Dendritic cell treated with granulocyte-macrophage colony-stimulating factor and Interleukin-4, amounts not matched to agents 40 ng/mL and 50 ng/mL, for 4 days (primary cell): ENCODE results near the gene ZNF280D.

Source experiments
- H3K27ac Mint-ChIP-seq: one replicate; pipeline ENCODE4 v1.8.0; 2022; ENCODE audit warnings: mild to moderate bottlenecking, mixed read lengths
- H3K27me3 Mint-ChIP-seq: one replicate; pipeline ENCODE4 v1.8.0; 2022; ENCODE audit warnings: mild to moderate bottlenecking, mixed read lengths
- H3K36me3 Mint-ChIP-seq: one replicate; pipeline ENCODE4 v1.8.0; 2022; ENCODE audit warnings: low read depth, mixed read lengths
- H3K4me1 Mint-ChIP-seq: one replicate; pipeline ENCODE4 v1.8.0; 2022; ENCODE audit warnings: low read depth, mixed read lengths
- H3K4me3 Mint-ChIP-seq: one replicate; pipeline ENCODE4 v1.8.0; 2022; ENCODE audit warnings: mild to moderate bottlenecking, moderate library complexity, mixed read lengths
- H3K9me3 Mint-ChIP-seq: one replicate; pipeline ENCODE4 v1.8.0; 2022; ENCODE audit warnings: mixed read lengths
- intact Hi-C: fragments of 100-400 bp; cut with micrococcal nuclease; formaldehyde crosslinking; loops from one replicate; pipeline ENCODE4 v1.15.0; 2022

ZNF280D gene

DNA sequence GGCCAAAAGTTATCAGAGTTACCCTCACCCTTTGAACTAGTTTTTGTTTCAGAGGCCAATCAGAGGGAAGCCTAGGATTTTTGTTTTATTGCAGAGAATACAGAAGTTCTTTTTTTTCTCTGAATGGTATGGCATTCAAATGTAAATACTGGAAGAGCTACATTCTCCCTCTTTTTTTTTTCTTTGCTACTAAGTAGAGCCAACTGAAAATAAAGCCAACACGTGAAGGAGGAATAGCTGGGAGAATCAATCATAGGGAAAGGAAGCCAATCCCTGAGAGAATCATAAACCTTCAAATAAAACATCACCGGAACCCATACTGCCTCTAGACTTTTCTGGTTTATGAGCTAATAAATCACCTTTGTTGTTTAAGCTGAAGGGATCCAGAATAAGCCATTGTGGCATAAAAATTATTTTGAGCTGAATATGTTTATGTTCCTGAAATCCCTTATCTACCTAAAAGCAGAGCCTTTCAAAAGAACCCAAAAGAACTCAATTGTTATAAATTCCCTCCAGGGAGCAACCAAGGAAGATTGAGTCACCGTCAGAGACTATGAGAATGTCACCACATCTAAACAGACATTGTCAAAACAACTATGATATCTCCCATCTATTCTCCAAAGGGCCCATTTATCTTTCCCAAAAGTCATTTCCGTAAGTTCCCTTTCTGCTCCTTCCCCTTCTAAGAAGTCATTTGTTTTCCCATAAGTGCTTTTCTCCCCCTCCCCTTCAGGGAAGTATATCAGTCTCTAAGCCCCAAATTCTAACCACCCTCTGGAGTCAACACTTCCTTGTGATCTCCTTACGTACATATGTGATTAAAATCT is 3.8 kb upstream of the ZNF280D start:
- Mint-ChIP-seq H3K36me3 (peaks cover 7% of the 10 kb centered on the region), H3K27me3 (peaks cover 5% of the 10 kb centered on the region), H3K27ac (no peak overlapping the region), H3K4me3 (no peak overlapping the region), H3K4me1 (peaks cover 6% of the 10 kb centered on the region), H3K9me3 (peaks cover 7% of the 10 kb centered on the region)
- intact Hi-C loops = no loop called here

DNA sequence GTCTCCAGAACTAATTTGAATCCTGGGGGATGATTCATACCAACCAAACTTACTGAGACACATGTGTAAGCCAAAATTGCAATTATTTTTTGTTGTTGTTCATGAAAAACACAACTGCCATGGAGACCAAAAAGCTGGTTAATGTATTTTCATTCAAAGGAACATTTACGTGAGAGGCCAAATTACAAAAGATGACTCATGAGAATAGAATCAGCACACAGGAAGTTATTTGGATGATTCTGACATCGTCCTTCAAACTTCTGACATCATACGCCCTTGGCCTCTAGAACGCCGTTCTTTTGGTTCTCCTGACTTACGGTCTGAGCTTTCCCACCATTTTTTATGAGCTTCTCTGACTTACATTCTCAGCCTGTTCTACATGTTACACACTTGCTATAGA is 3.0 kb upstream of the ZNF280D start:
- peaks cover 5% of the 10 kb centered on the region for H3K27me3 Mint-ChIP-seq
- H3K27ac Mint-ChIP-seq = no peak overlapping the region
- intact Hi-C loops = no loop called here
- H3K4me1 Mint-ChIP-seq = peaks cover 11% of the 10 kb centered on the region
- peaks cover 7% of the 10 kb centered on the region for H3K9me3 Mint-ChIP-seq
- peaks cover 8% of the 10 kb centered on the region for H3K36me3 Mint-ChIP-seq
- no peak overlapping the region for H3K4me3 Mint-ChIP-seq

DNA sequence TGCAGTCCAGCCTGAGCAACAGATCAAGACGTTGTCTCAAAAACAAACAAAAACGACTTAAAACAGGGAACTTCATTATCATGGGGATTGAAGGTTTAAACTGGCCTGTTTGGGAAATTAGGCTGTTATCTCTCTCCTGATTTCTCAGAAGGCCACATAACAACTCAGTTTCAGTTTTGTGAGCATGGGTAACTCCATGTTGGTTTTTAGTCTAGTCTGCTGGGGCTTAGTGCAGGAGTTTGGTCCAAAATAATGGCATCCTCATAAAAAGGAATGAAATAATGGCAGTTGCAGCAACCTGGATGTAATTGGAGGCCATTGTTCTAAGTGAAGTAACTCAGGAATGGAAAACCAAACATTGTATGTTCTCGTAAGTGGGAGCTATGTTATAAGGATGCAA is 2.3 kb upstream of the ZNF280D start:
- H3K4me3 Mint-ChIP-seq = no peak overlapping the region
- intact Hi-C loops = no loop called here

DNA sequence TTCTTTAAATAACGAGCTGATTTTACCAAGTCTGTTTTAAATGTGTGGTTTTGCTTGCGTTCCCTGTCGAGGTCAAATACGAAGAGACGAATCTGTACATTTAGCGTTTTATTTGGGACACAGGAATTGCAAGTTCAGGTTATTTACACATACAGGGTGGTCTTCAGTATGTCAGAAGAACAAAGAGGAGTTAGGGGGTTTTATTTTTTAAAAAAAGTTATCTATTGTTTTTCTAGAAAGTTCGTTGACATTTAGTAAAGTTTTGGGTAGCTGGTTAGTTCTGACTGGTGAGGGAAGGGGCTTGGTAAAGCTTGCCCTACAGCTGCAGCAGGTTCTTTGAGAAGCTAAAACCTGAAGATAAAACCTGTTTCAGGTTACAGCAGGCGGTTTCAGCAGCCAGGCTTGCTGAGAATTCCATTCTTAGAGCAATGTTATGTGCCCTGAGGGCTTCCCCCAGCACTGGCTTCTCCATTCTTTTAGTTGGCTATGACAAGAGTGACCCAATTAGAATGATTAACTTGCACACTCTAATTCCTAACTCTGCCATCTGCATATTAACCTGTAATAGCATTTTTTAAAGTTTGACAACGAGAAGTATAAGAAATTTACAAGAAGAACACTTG is 815 bp upstream of the ZNF280D start:
- peaks cover 5% of the 10 kb centered on the region for H3K27me3 Mint-ChIP-seq
- peak overlapping the region; percentile 92 for H3K4me3 Mint-ChIP-seq
- peak overlapping the region; percentile 95 for H3K27ac Mint-ChIP-seq
- H3K9me3 Mint-ChIP-seq = no peaks in the 10 kb centered on the region
- intact Hi-C loops = no loop called here
- H3K4me1 Mint-ChIP-seq = peaks cover 26% of the 10 kb centered on the region
- H3K36me3 Mint-ChIP-seq = peaks cover 18% of the 10 kb centered on the region

More for the DNA sequence above, 2.3 kb upstream of the ZNF280D start:
- Mint-ChIP-seq H3K36me3 (peaks cover 15% of the 10 kb centered on the region), H3K27ac (no peak overlapping the region), H3K9me3 (peaks cover 5% of the 10 kb centered on the region), H3K4me1 (peaks cover 18% of the 10 kb centered on the region), H3K27me3 (peaks cover 5% of the 10 kb centered on the region)

DNA sequence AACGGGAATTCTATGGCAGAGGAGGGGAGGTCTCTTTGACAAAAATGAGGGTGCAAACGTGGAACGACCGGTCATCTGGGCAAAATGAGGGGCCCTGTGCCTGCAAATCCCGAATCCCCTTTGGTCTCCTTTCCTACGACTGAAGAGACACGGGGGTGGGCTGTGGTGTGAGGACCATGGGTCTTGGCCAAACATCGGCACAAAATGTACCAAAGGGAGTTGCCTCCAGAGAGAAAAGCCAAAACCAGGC is 498 bp downstream of the ZNF280D start:
- peak overlapping the region; percentile 92 for H3K4me3 Mint-ChIP-seq
- intact Hi-C loops = no loop called here

DNA sequence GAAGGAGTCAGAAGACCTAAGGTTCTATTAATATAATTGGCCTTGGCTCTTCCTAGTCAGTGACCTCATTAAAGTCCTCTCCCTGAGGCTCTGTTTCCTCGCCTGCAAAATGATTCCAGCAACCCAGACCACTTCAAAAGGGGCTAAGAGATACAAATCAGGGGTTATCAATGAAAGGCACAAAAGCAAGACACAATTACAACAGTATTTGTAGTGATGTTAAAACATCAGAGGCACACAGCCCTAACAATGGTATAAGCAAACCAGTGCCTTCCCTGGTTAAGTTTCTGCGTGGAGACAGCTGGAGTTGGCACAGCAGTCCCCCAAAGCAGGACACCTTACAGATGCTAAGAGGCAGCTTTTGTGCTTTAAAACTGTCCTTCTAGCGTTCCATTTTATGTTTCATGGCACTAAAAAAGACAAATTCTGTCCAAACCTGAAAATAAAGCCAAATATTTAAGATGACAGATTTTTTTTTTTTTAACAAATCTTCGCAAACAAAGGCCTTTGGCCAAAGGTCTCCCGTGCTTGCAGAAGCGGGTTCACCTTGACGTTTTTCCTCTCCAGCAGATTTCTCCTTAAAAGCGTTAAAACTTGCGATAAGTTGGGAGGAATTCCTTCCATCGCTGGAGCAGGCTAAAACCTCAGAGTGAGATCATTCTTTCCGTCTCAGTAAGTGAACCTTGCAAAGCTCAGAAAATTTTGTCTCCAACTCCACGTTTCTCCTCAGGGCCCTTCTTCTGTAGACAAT is 999 bp downstream of the ZNF280D start:
- Mint-ChIP-seq H3K4me3 (peak overlapping the region; percentile 92), H3K9me3 (no peaks in the 10 kb centered on the region), H3K4me1 (peaks cover 31% of the 10 kb centered on the region), H3K36me3 (peaks cover 20% of the 10 kb centered on the region), H3K27ac (peak overlapping the region; percentile 95), H3K27me3 (peaks cover 5% of the 10 kb centered on the region)
- intact Hi-C loops = no loop called here

More for the DNA sequence above, 498 bp downstream of the ZNF280D start:
- H3K9me3 Mint-ChIP-seq = no peaks in the 10 kb centered on the region
- peak overlapping the region; percentile 95 for H3K27ac Mint-ChIP-seq
- peaks cover 5% of the 10 kb centered on the region for H3K27me3 Mint-ChIP-seq
- peaks cover 29% of the 10 kb centered on the region for H3K4me1 Mint-ChIP-seq
- peaks cover 18% of the 10 kb centered on the region for H3K36me3 Mint-ChIP-seq

DNA sequence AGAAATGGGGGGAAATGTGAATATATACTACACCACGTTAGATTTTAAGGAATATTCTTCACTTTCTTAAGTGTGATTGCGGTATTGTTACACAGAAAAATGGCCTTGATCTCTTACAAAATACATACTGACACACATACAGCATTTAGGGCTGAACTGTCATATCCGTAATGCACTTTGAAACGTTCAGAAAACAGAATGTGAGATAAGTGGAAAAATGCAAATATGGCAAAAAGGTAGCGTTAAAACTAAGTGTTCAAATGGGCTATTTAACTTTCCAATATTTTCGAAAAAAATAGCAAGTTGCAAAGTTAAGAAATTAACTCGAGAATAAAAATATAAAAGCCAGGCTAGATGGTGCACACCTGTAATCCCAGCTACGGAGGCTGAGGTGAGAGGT is 1.8 kb downstream of the ZNF280D start:
- peak overlapping the region; percentile 92 for H3K4me3 Mint-ChIP-seq
- H3K9me3 Mint-ChIP-seq = no peaks in the 10 kb centered on the region
- H3K27me3 Mint-ChIP-seq = peaks cover 5% of the 10 kb centered on the region
- H3K36me3 Mint-ChIP-seq = peaks cover 26% of the 10 kb centered on the region
- intact Hi-C loops = no loop called here
- peaks cover 39% of the 10 kb centered on the region for H3K4me1 Mint-ChIP-seq
- no peak overlapping the region for H3K27ac Mint-ChIP-seq

DNA sequence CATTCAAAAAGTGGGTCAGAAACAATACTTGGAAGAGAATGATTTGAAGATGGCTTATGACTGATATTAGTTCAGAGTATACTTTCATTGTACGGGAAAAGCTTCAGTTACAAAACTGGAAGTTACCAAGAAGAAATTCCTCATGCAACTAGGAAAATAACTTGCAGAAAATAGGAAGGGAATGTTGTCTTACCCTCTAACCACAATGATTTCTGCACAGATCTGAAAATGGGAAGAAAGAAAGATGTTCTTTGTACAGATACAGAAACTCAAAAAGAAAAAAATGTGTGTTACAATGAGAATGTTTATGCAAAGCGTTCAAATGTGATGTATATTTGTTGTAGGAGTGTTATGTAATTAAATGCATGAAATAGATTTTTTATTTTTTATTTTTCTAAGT is 3.7 kb downstream of the ZNF280D start:
- peaks cover 40% of the 10 kb centered on the region for H3K4me1 Mint-ChIP-seq
- H3K27ac Mint-ChIP-seq = peak overlapping the region; percentile 18
- peaks cover 32% of the 10 kb centered on the region for H3K36me3 Mint-ChIP-seq

DNA sequence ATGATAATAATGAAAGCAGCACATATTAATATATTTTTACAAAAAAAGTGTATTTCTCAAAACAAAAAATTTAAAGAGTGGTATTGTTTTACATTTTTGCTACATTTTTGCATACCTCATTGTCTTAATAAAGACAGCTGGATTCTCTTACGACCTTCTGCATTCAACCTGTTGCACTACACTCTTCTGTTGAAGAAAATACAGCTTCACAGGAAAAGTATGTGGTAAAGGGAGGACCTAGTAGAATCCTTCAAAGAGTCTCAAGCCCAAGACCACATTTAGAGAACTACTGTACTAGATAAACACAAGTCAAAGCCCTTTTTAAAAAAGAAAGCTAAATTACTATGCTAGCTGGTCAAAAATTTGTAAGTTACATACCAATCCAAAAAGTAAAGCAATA is 7.9 kb downstream of the ZNF280D start:
- intact Hi-C loops = no loop called here
- Mint-ChIP-seq H3K4me3 (no peak overlapping the region), H3K9me3 (no peaks in the 10 kb centered on the region), H3K27ac (no peak overlapping the region), H3K4me1 (peaks cover 30% of the 10 kb centered on the region), H3K36me3 (peaks cover 25% of the 10 kb centered on the region), H3K27me3 (no peaks in the 10 kb centered on the region)

More for the DNA sequence above, 3.7 kb downstream of the ZNF280D start:
- no peak overlapping the region for H3K4me3 Mint-ChIP-seq
- peaks cover 2% of the 10 kb centered on the region for H3K27me3 Mint-ChIP-seq
- H3K9me3 Mint-ChIP-seq = no peaks in the 10 kb centered on the region
- intact Hi-C loops = no loop called here

DNA sequence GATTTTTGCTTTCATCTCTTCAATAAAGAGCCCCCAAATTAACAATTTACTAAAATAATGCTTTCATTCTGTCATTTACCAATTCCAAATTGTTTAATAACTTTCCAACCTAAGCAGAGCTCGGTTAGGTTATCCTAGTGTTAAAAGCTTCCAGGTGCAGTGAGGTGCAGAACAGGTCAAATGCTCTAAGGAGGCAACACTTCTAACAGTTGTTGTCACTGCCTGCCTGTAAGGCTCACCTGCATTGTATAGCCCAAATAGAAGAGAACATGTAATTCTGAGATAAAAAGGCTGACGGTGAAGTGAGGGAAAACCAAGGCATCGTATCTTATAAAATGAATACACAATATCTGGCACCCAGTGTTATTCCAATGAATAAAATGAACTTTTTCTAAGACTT is 9.1 kb downstream of the ZNF280D start:
- intact Hi-C loops = no loop called here
- H3K27ac Mint-ChIP-seq = no peak overlapping the region
- no peaks in the 10 kb centered on the region for H3K27me3 Mint-ChIP-seq
- H3K9me3 Mint-ChIP-seq = no peaks in the 10 kb centered on the region
- peaks cover 34% of the 10 kb centered on the region for H3K4me1 Mint-ChIP-seq
- H3K4me3 Mint-ChIP-seq = no peak overlapping the region
- H3K36me3 Mint-ChIP-seq = peaks cover 25% of the 10 kb centered on the region

DNA sequence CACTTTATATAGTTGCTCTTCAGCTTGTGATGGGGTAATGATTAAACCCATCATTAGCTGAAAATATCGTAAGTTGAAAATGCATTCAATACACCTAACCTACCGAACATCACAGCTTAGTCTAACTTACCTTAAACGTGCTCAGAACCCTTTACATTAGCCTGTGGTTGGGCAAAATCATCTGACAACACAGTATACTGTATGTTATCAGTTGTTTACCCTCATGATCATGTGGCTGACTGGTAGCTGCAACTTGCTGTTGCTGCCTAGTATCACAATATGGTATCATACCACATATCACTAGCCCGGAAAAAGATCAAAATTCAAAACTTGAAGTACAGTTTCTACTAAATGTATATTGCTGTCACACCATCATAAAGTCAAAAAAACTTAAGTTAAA is 9.5 kb downstream of the ZNF280D start:
- H3K27ac Mint-ChIP-seq = no peak overlapping the region

DNA sequence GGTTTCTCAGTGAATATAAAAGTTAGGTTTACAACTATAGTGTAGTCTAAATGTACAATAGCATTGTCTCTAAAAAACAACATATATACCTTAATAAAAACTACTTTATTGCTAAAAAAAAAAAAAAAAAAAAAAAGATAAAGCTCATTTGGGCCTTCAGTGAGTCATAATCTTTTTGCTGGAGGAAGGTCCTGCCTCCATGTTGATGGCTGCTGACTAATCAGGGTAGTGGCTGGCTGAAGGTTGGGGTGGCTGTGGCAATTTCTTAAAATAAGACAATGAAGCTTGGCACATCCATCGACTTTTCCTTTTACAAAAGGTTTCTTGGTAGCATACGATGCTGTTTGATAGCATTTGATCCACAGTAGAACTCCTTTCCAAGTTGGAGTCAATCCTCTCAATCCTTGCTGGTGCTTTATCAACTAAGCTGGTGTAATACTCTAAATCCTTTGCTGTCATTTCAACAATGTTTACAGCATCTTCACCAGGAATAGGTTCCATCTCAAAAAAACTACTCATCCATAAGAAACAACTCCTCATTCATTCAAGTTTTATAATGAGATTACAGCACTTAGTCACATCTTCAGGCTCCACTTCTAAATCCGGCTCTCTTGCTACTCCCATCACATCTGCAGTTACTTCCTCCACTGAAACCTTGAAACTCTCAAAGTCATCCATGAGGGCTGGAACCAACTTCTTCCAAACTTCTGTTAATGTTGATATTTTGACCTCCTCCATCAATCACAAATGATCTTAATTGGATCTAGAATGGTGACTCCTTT is 13.3 kb downstream of the ZNF280D start:
- Mint-ChIP-seq H3K9me3 (no peaks in the 10 kb centered on the region), H3K27ac (no peak overlapping the region), H3K27me3 (no peaks in the 10 kb centered on the region), H3K4me3 (no peak overlapping the region), H3K4me1 (peaks cover 42% of the 10 kb centered on the region), H3K36me3 (peaks cover 21% of the 10 kb centered on the region)
- intact Hi-C loops = loop anchor here (10.0 kb wide), 1 partner anchor 145 kb away; no protein-coding TSS in a partner anchor

More for the DNA sequence above, 9.5 kb downstream of the ZNF280D start:
- Mint-ChIP-seq H3K4me3 (no peak overlapping the region), H3K36me3 (peaks cover 25% of the 10 kb centered on the region), H3K9me3 (no peaks in the 10 kb centered on the region), H3K4me1 (peaks cover 34% of the 10 kb centered on the region), H3K27me3 (no peaks in the 10 kb centered on the region)
- intact Hi-C loops = no loop called here

DNA sequence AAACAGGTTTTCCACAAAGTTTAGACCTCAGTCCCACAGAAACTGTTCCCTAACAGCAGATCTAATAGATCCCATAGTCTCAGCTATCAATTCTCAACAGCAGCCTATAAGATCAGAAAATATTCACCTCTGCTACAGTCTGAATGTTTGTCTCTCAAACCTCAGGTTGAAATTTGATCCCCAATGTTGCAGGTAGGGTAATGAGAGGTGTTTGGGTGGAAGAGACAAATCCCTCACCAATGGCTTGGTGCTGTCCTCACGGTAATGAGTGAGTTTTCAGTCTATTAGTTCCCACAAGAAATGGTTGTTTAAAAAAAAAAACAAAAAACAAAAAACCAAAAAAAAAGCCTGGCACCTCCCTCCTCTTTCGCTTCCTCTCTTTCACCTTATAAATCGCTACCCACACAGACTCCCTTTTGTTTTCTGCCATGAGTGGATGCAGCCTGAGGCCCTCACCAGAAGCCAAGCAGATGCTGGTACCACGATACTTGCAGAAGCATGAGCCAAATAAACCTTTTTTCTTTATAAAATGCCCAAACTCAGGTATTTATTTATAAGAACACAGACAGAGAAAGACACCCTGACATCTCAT is 14.2 kb downstream of the ZNF280D start:
- peaks cover 42% of the 10 kb centered on the region for H3K4me1 Mint-ChIP-seq
- intact Hi-C loops = loop anchor here (10.0 kb wide), 1 partner anchor 146 kb away; no protein-coding TSS in a partner anchor

More for the DNA sequence above, 14.2 kb downstream of the ZNF280D start:
- H3K4me3 Mint-ChIP-seq = no peak overlapping the region
- no peaks in the 10 kb centered on the region for H3K27me3 Mint-ChIP-seq
- peak overlapping the region; percentile 45 for H3K27ac Mint-ChIP-seq
- no peaks in the 10 kb centered on the region for H3K9me3 Mint-ChIP-seq
- peaks cover 13% of the 10 kb centered on the region for H3K36me3 Mint-ChIP-seq
